GM23338 (cell line): Measurements from ENCODE around the gene CACNA2D3.

Source experiments
- CTCF ChIP-seq, 2 experiments: fragments of 200-600 bp in 1 of 2; sonication (generic) in 1 of 2; conservative IDR thresholded peaks; 2 replicates each; pipeline versions ENCODE4 v1.5.1 to v1.6.1; 2016 to 2017; ENCODE audit warnings: antibody characterized with exemption in 2 of 2, low read depth in 2 of 2, mild to moderate bottlenecking in 2 of 2, moderate library complexity in 1 of 2
- EZH2 ChIP-seq: fragments of 200-600 bp; sonication (generic); IDR thresholded peaks from one replicate; pipeline ENCODE4 v1.8.0; 2017; ENCODE audit warnings: antibody characterized with exemption, mild to moderate bottlenecking, low read depth; ENCODE audit not compliant: unreplicated experiment
- EZH2phosphoT487 ChIP-seq: fragments of 200-600 bp; sonication (generic); IDR thresholded peaks from one replicate; pipeline ENCODE4 v1.8.1; 2018; ENCODE audit warnings: antibody characterized with exemption; ENCODE audit not compliant: unreplicated experiment
- POLR2AphosphoS5 ChIP-seq: IDR thresholded peaks from 2 replicates; pipeline ENCODE4 v1.6.1; 2016; ENCODE audit warnings: antibody characterized with exemption, low read depth
- STAT1 ChIP-seq: IDR thresholded peaks from one replicate; pipeline ENCODE4 v1.6.1; 2016; ENCODE audit warnings: antibody characterized with exemption; ENCODE audit not compliant: unreplicated experiment
- TF ChIP-seq, protein P1 (sequence below): IDR thresholded peaks from one replicate; pipeline ENCODE4 v1.6.1; 2018; ENCODE audit warnings: antibody characterized with exemption; ENCODE audit not compliant: unreplicated experiment

GRCh38 chr3:54776601-54777000 lies 654.2 kb downstream of the CACNA2D3 start:
- TF ChIP-seq CTCF (conservative IDR thresholded peaks at IDR 0.05; ENCODE audit: low read depth in 2 of 2) (no peak), EZH2 (no peak), EZH2phosphoT487 (no peak), POLR2AphosphoS5 (no peak), STAT1 (no peak)
- TF ChIP-seq, protein P1, sequence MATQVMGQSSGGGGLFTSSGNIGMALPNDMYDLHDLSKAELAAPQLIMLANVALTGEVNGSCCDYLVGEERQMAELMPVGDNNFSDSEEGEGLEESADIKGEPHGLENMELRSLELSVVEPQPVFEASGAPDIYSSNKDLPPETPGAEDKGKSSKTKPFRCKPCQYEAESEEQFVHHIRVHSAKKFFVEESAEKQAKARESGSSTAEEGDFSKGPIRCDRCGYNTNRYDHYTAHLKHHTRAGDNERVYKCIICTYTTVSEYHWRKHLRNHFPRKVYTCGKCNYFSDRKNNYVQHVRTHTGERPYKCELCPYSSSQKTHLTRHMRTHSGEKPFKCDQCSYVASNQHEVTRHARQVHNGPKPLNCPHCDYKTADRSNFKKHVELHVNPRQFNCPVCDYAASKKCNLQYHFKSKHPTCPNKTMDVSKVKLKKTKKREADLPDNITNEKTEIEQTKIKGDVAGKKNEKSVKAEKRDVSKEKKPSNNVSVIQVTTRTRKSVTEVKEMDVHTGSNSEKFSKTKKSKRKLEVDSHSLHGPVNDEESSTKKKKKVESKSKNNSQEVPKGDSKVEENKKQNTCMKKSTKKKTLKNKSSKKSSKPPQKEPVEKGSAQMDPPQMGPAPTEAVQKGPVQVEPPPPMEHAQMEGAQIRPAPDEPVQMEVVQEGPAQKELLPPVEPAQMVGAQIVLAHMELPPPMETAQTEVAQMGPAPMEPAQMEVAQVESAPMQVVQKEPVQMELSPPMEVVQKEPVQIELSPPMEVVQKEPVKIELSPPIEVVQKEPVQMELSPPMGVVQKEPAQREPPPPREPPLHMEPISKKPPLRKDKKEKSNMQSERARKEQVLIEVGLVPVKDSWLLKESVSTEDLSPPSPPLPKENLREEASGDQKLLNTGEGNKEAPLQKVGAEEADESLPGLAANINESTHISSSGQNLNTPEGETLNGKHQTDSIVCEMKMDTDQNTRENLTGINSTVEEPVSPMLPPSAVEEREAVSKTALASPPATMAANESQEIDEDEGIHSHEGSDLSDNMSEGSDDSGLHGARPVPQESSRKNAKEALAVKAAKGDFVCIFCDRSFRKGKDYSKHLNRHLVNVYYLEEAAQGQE = no peak
